SK-N-SH treated with all-trans-retinoic acid at 6 μM for 48 hours (cell line): ENCODE measurements around the gene RWDD1.
A peak's percentile ranks its signal among the peaks of the same experiment; 100 is the strongest.

Experiments used
- ATAC-seq: fragments of 200-7000 bp; cut with Tn5 transposase; 3 replicates; pipeline ENCODE4 v1.9.1; 2020; ENCODE audit warnings: mild to moderate bottlenecking, moderate library complexity
- ARNTL ChIP-seq: fragments of 450-650 bp; formaldehyde crosslinking; IDR thresholded peaks from 2 replicates; pipeline ENCODE4 v1.5.0; 2020; ENCODE audit warnings: low read depth, mild to moderate bottlenecking, moderate library complexity, borderline replicate concordance
- BACH2 ChIP-seq: fragments of 250-450 bp; sonication (Bioruptor Pico); IDR thresholded peaks from 2 replicates; pipeline ENCODE4 v1.9.0; 2021; ENCODE audit warnings: mild to moderate bottlenecking, borderline replicate concordance
- CREB5 ChIP-seq: fragments of 250-450 bp; sonication (Bioruptor Pico); IDR thresholded peaks from 2 replicates; pipeline ENCODE4 v1.5.1; 2020; ENCODE audit warnings: low read depth, mild to moderate bottlenecking, moderate library complexity
- CSDC2 ChIP-seq: fragments of 250-450 bp; sonication (Bioruptor Pico); IDR thresholded peaks from 2 replicates; pipeline ENCODE4 v1.5.0; 2020; ENCODE audit warnings: mild to moderate bottlenecking, moderate library complexity
- CSRNP3 ChIP-seq: fragments of 250-450 bp; sonication (Bioruptor Pico); IDR thresholded peaks from 2 replicates; pipeline ENCODE4 v1.5.1; 2021; ENCODE audit warnings: mild to moderate bottlenecking, moderate library complexity
- ESRRG ChIP-seq: fragments of 250-450 bp; sonication (Bioruptor Pico); IDR thresholded peaks from 2 replicates; pipeline ENCODE4 v1.6.1; 2021; ENCODE audit warnings: mild to moderate bottlenecking
- GLIS3 ChIP-seq: fragments of 250-450 bp; sonication (Bioruptor Pico); IDR thresholded peaks from 2 replicates; pipeline ENCODE4 v1.5.0; 2020; ENCODE audit warnings: mild to moderate bottlenecking, moderate library complexity
- ISL1 ChIP-seq: fragments of 250-450 bp; sonication (Bioruptor Pico); IDR thresholded peaks from 2 replicates; pipeline ENCODE4 v2.1.2; 2022; ENCODE audit warnings: mild to moderate bottlenecking, moderate library complexity
- OSR1 ChIP-seq: fragments of 250-450 bp; sonication (Bioruptor Pico); IDR thresholded peaks from 2 replicates; pipeline ENCODE4 v1.8.0; 2022; ENCODE audit warnings: moderate library complexity, mild to moderate bottlenecking, inconsistent platforms
- POU6F1 ChIP-seq: fragments of 250-450 bp; sonication (Bioruptor Pico); IDR thresholded peaks from 2 replicates; pipeline ENCODE4 v1.8.0; 2021; ENCODE audit warnings: low read depth, mild to moderate bottlenecking, moderate library complexity, borderline replicate concordance
- PPARA ChIP-seq: fragments of 250-450 bp; sonication (Bioruptor Pico); IDR thresholded peaks from 2 replicates; pipeline ENCODE4 v1.5.0; 2020; ENCODE audit warnings: mild to moderate bottlenecking, borderline replicate concordance
- SNAI2 ChIP-seq: fragments of 250-450 bp; sonication (Bioruptor Pico); IDR thresholded peaks from 2 replicates; pipeline ENCODE4 v1.5.0; 2020; ENCODE audit warnings: mild to moderate bottlenecking, moderate library complexity
- TOX ChIP-seq: fragments of 250-450 bp; sonication (Bioruptor Pico); IDR thresholded peaks from 2 replicates; pipeline ENCODE4 v1.8.0; 2021; ENCODE audit warnings: mild to moderate bottlenecking, moderate library complexity, borderline replicate concordance
- TSHZ2 ChIP-seq: fragments of 250-450 bp; sonication (Bioruptor Pico); IDR thresholded peaks from 2 replicates; pipeline ENCODE4 v1.5.0; 2020; ENCODE audit warnings: mild to moderate bottlenecking, moderate library complexity
- ZC3H10 ChIP-seq: fragments of 250-450 bp; sonication (Bioruptor Pico); IDR thresholded peaks from 2 replicates; pipeline ENCODE4 v1.5.1; 2021; ENCODE audit warnings: mild to moderate bottlenecking, moderate library complexity
- ZFP3 ChIP-seq: fragments of 250-450 bp; sonication (Bioruptor Pico); IDR thresholded peaks from 2 replicates; pipeline ENCODE4 v1.5.0; 2020; ENCODE audit warnings: mild to moderate bottlenecking, moderate library complexity
- ZFP30 ChIP-seq: fragments of 450-650 bp; formaldehyde crosslinking; IDR thresholded peaks from 2 replicates; pipeline ENCODE4 v1.5.0; 2022; ENCODE audit warnings: mild to moderate bottlenecking, moderate library complexity
- ZNF565 ChIP-seq: fragments of 450-650 bp; formaldehyde crosslinking; conservative IDR thresholded peaks from 2 replicates; pipeline ENCODE4 v1.5.0; 2020; ENCODE audit warnings: low read depth, mild to moderate bottlenecking, moderate library complexity
- ZNF70 ChIP-seq: fragments of 450-650 bp; formaldehyde crosslinking; IDR thresholded peaks from 2 replicates; pipeline ENCODE4 v1.5.0; 2020; ENCODE audit warnings: mild to moderate bottlenecking, moderate library complexity
- ZNF8 ChIP-seq: fragments of 450-650 bp; formaldehyde crosslinking; IDR thresholded peaks from 2 replicates; pipeline ENCODE4 v1.5.0; 2020; ENCODE audit warnings: mild to moderate bottlenecking, moderate library complexity

Gene RWDD1

GRCh38 chr6:116545651-116546050 lies 25.7 kb upstream of the RWDD1 start, which contains the start of gene TRAPPC3L:
Gene TRAPPC3L (minus strand): TSS chr6:116545684. CDS start chr6:116545514, 170 bp downstream.
- ATAC-seq: peak; percentile 57
- no peak for TF ChIP-seq BACH2 (CRISPR knock-in tag)
- peak; percentile 66 for TF ChIP-seq ISL1

- TF ChIP-seq ISL1 (no peak), TSHZ2 (CRISPR knock-in tag) (no peak), ZNF565 (no peak), CREB5 (CRISPR knock-in tag) (no peak), SNAI2 (CRISPR knock-in tag) (no peak), ESRRG (CRISPR knock-in tag) (no peak), CSRNP3 (CRISPR knock-in tag) (no peak), BACH2 (CRISPR knock-in tag) (no peak)
- ATAC-seq: no peak
Observed at GRCh38 chr6:116547358-116547757, 23.9 kb upstream of the RWDD1 start.

GRCh38 chr6:116550796-116551195 lies 20.5 kb upstream of the RWDD1 start:
- ATAC-seq: no peak

GRCh38 chr6:116553451-116553850 lies 17.9 kb upstream of the RWDD1 start, which contains the start of gene CALHM4:
Gene CALHM4 (plus strand): TSS chr6:116553751. CDS start chr6:116553794, 43 bp downstream.
- ATAC-seq: no peak
- TF ChIP-seq ISL1 (no peak), OSR1 (CRISPR knock-in tag) (no peak), GLIS3 (CRISPR knock-in tag) (no peak), ZFP3 (no peak), POU6F1 (CRISPR knock-in tag) (no peak), CSRNP3 (CRISPR knock-in tag) (no peak), ZNF8 (CRISPR knock-in tag) (no peak), PPARA (CRISPR knock-in tag) (no peak), ZFP30 (no peak), ESRRG (CRISPR knock-in tag) (no peak), CSDC2 (CRISPR knock-in tag) (no peak), ZNF70 (CRISPR knock-in tag) (no peak), ZC3H10 (CRISPR knock-in tag) (no peak), ARNTL (CRISPR knock-in tag) (no peak)

More at GRCh38 chr6:116550796-116551195, 20.5 kb upstream of the RWDD1 start:
- TF ChIP-seq ESRRG (CRISPR knock-in tag) (no peak), TOX (no peak), BACH2 (CRISPR knock-in tag) (no peak), ARNTL (CRISPR knock-in tag) (no peak), ZNF70 (CRISPR knock-in tag) (no peak), ISL1 (no peak), SNAI2 (CRISPR knock-in tag) (no peak)
